Thymus (tissue), 11 donors: ENCODE results near the gene LLGL1. TPM values are rescaled to one million over a fixed set of nuclear protein-coding genes. Genes with fewer than 3 reads are reported as not detected.

Experiments
- DNase-seq, 9 donors: peaks; one replicate each; pipeline ENCODE4 v3.0.0-alpha.2; 2013; ENCODE audit warnings: low spot score in 9 of 9, low read depth in 6 of 9, missing footprints in 1 of 9
- H3K27ac ChIP-seq, 2 donors: one replicate each; pipeline ENCODE4 v1.5.1; 2013; ENCODE audit warnings: control low read depth in 1 of 2, low read depth in 1 of 2, low read length in 1 of 2, mild to moderate bottlenecking in 1 of 2, moderate library complexity in 1 of 2
- H3K27me3 ChIP-seq, 2 donors: one replicate each; pipeline ENCODE4 v1.5.1; 2013; ENCODE audit warnings: low read length in 1 of 2; ENCODE audit not compliant: control insufficient read depth in 2 of 2, insufficient read depth in 1 of 2
- H3K36me3 ChIP-seq, 2 donors: one replicate each; pipeline ENCODE4 v1.5.1; 2013; ENCODE audit warnings: low read length in 1 of 2, mild to moderate bottlenecking in 1 of 2, moderate library complexity in 1 of 2; ENCODE audit not compliant: control insufficient read depth in 2 of 2, insufficient read depth in 2 of 2
- H3K4me1 ChIP-seq, 2 donors: one replicate each; pipeline ENCODE4 v1.5.1; 2013; ENCODE audit warnings: low read length in 2 of 2; ENCODE audit not compliant: control insufficient read depth in 2 of 2, insufficient read depth in 2 of 2
- H3K4me3 ChIP-seq, 2 donors: one replicate each; pipeline ENCODE4 v1.5.1; 2013; ENCODE audit warnings: low read length in 2 of 2, control low read depth in 1 of 2, mild to moderate bottlenecking in 1 of 2
- H3K9me3 ChIP-seq, 2 donors: one replicate each; pipeline ENCODE4 v1.5.1; 2013; ENCODE audit warnings: low read length in 1 of 2, mild to moderate bottlenecking in 1 of 2; ENCODE audit not compliant: control insufficient read depth in 2 of 2, insufficient read depth in 1 of 2
- WGBS: extraction: QIAGEN DNeasy Blood & Tissue Kit; methylation state at CpG from one replicate; pipeline ENCODE4 v1.1.7; 2013; 5-methylcytosine and 5-hydroxymethylcytosine counted together
- polyA plus RNA-seq: library from polyadenylated mRNA; stranded (reverse); fragments of 200-250 nt; gene quantifications from one replicate; pipeline ENCODE4 v1.2.3, GENCODE V29; 2013
- total RNA-seq: library from RNA; stranded (reverse); fragments of 120-200 nt; gene quantifications from one replicate; pipeline ENCODE4 v1.2.4, GENCODE V29; 2013
- donor health status: healthy.

Gene LLGL1
- total and polyA plus RNA-seq, 2 donors: 8.0 to 8.3 TPM

GRCh38 chr17:18229771-18230170 is 4.3 kb downstream of the LLGL1 start:
- Histone ChIP-seq H3K27me3 (peaks cover 0 to 2% of the 10 kb centered on the region in 2 donors), H3K36me3 (peaks cover 11 to 17% of the 10 kb centered on the region in 2 donors), H3K4me1 (peaks cover 7 to 15% of the 10 kb centered on the region in 2 donors), H3K4me3 (no peak overlapping the region), H3K27ac (no peak overlapping the region), H3K9me3 (no peaks in the 10 kb centered on the region)
- 97% methylated on average over 7 of the region's 7 CpGs for WGBS
- DNase-seq: no peak

- Histone ChIP-seq H3K27me3 (peaks cover 0 to 2% of the 10 kb centered on the region in 2 donors), H3K9me3 (no peaks in the 10 kb centered on the region), H3K27ac (no peak overlapping the region), H3K36me3 (peaks cover 11 to 24% of the 10 kb centered on the region in 2 donors), H3K4me3 (no peak overlapping the region), H3K4me1 (peaks cover 7 to 11% of the 10 kb centered on the region in 2 donors)
- 94% methylated on average over 14 of the region's 14 CpGs for WGBS
- DNase-seq: no peak
These were observed 5.1 kb downstream of the LLGL1 start for GRCh38 chr17:18230288-18231141.

- peaks cover 14 to 27% of the 10 kb centered on the region in 2 donors for H3K36me3 ChIP-seq
- H3K27ac ChIP-seq: no peak overlapping the region
- DNase-seq: no peak
- peaks cover 6 to 7% of the 10 kb centered on the region in 2 donors for H3K4me1 ChIP-seq
- H3K27me3 ChIP-seq: peaks cover 0 to 2% of the 10 kb centered on the region in 2 donors
- H3K4me3 ChIP-seq: no peak overlapping the region
- 94% methylated on average over 9 of the region's 9 CpGs for WGBS
- no peaks in the 10 kb centered on the region for H3K9me3 ChIP-seq
These were observed 5.7 kb downstream of the LLGL1 start for GRCh38 chr17:18231164-18231563.

GRCh38 chr17:18233803-18234518 is 8.5 kb downstream of the LLGL1 start:
- no peaks in the 10 kb centered on the region for H3K27me3 ChIP-seq
- WGBS: 98% methylated on average over 22 of the region's 22 CpGs
- H3K4me1 ChIP-seq: no peaks in the 10 kb centered on the region
- no peak overlapping the region for H3K27ac ChIP-seq
- no peaks in the 10 kb centered on the region for H3K9me3 ChIP-seq
- no peak for DNase-seq
- peaks cover 14 to 45% of the 10 kb centered on the region in 2 donors for H3K36me3 ChIP-seq
- no peak overlapping the region for H3K4me3 ChIP-seq

GRCh38 chr17:18234853-18235380 is 9.5 kb downstream of the LLGL1 start:
- DNase-seq: no peak
- H3K36me3 ChIP-seq: peaks cover 14 to 45% of the 10 kb centered on the region in 2 donors
- H3K27ac ChIP-seq: no peak overlapping the region
- H3K9me3 ChIP-seq: no peaks in the 10 kb centered on the region
- H3K4me3 ChIP-seq: no peak overlapping the region
- no peaks in the 10 kb centered on the region for H3K4me1 ChIP-seq
- 98% methylated on average over 22 of the region's 22 CpGs for WGBS
- H3K27me3 ChIP-seq: no peaks in the 10 kb centered on the region

GRCh38 chr17:18235743-18236256 is 10.4 kb downstream of the LLGL1 start:
- no peaks in the 10 kb centered on the region for H3K9me3 ChIP-seq
- no peaks in the 10 kb centered on the region for H3K4me1 ChIP-seq
- H3K27ac ChIP-seq: no peak overlapping the region
- H3K36me3 ChIP-seq: peaks cover 14 to 48% of the 10 kb centered on the region in 2 donors
- 91% methylated on average over 14 of the region's 14 CpGs for WGBS
- H3K4me3 ChIP-seq: no peak overlapping the region
- H3K27me3 ChIP-seq: no peaks in the 10 kb centered on the region
- DNase-seq: peak in 1 of 9 donors; percentile 12

GRCh38 chr17:18236494-18236893 is 11.1 kb downstream of the LLGL1 start:
- Histone ChIP-seq H3K27me3 (no peaks in the 10 kb centered on the region), H3K27ac (no peak overlapping the region), H3K9me3 (no peaks in the 10 kb centered on the region), H3K36me3 (peaks cover 16 to 52% of the 10 kb centered on the region in 2 donors), H3K4me1 (no peaks in the 10 kb centered on the region), H3K4me3 (no peak overlapping the region)
- 97% methylated on average over 18 of the region's 18 CpGs for WGBS
- DNase-seq: no peak

GRCh38 chr17:18237461-18237860 is 12.0 kb downstream of the LLGL1 start:
- Histone ChIP-seq H3K4me3 (no peak overlapping the region), H3K27me3 (no peaks in the 10 kb centered on the region), H3K27ac (no peak overlapping the region), H3K9me3 (no peaks in the 10 kb centered on the region), H3K4me1 (no peaks in the 10 kb centered on the region), H3K36me3 (peaks cover 20 to 58% of the 10 kb centered on the region in 2 donors)
- DNase-seq: no peak
- WGBS: 98% methylated on average over 20 of the region's 20 CpGs

GRCh38 chr17:18238299-18238698 is 12.9 kb downstream of the LLGL1 start:
- no peaks in the 10 kb centered on the region for H3K27me3 ChIP-seq
- DNase-seq: no peak
- no peak overlapping the region for H3K4me3 ChIP-seq
- H3K4me1 ChIP-seq: no peaks in the 10 kb centered on the region
- H3K27ac ChIP-seq: no peak overlapping the region
- 94% methylated on average over 18 of the region's 18 CpGs for WGBS
- peaks cover 20 to 60% of the 10 kb centered on the region in 2 donors for H3K36me3 ChIP-seq
- no peaks in the 10 kb centered on the region for H3K9me3 ChIP-seq
